CD4-positive, alpha-beta T cell (primary cell): Measurements from ENCODE around the gene KMT5B. TPM values are rescaled to one million over a fixed set of nuclear protein-coding genes. Genes with fewer than 3 reads are reported as not detected.

Source experiments
- ATAC-seq: fragments of 200-7000 bp; cut with Tn5 transposase; one replicate; pipeline ENCODE4 v1.10.0; 2022; ENCODE audit warnings: mild to moderate bottlenecking; ENCODE audit not compliant: poor library complexity
- CTCF ChIA-PET: fragments of 350-600 bp; sonication (Branson Sonifier 250); formaldehyde crosslinking; loops from one replicate; lab custom pipeline; 2021; ENCODE audit warnings: antibody characterized with exemption, inconsistent platforms; lab: Charles Lee
- POLR2A ChIA-PET: fragments of 350-600 bp; sonication (Branson Sonifier 250); formaldehyde crosslinking; loops from one replicate; lab custom pipeline; 2021; ENCODE audit warnings: antibody characterized with exemption, inconsistent platforms; lab: Charles Lee
- DNase-seq, 14 experiments: peaks; one replicate each; pipeline ENCODE4 v3.0.0-alpha.2; 2013 to 2020; ENCODE audit warnings: mixed read lengths in 2 of 14
- H3K27ac ChIP-seq, 2 donors: one replicate each; pipeline versions ENCODE4 v1.5.1 to v1.7.0; 2013; ENCODE audit warnings: low read length in 2 of 2, low read depth in 1 of 2, mild to moderate bottlenecking in 1 of 2
- H3K27me3 ChIP-seq, 2 experiments: 1 replicate in 1 of 2; 2 replicates in 1 of 2; pipeline versions ENCODE4 v1.6.1 to v1.7.0; 2013; ENCODE audit warnings: low read length in 2 of 2, control low read depth in 1 of 2, mild to moderate bottlenecking in 1 of 2, moderate library complexity in 1 of 2; ENCODE audit not compliant: insufficient read depth in 2 of 2, control insufficient read depth in 1 of 2
- H3K36me3 ChIP-seq: one replicate; pipeline ENCODE4 v1.6.1; 2013; ENCODE audit warnings: low read length, control low read depth; ENCODE audit not compliant: insufficient read depth
- H3K4me1 ChIP-seq: one replicate; pipeline ENCODE4 v1.6.1; 2013; ENCODE audit warnings: low read length, control low read depth; ENCODE audit not compliant: insufficient read depth
- H3K4me3 ChIP-seq: one replicate; pipeline ENCODE4 v1.5.1; 2013; ENCODE audit warnings: mild to moderate bottlenecking, low read length, moderate library complexity
- H3K9me3 ChIP-seq, 2 experiments: 1 replicate in 1 of 2; 2 replicates in 1 of 2; pipeline versions ENCODE4 v1.6.1 to v1.7.0; 2013; ENCODE audit warnings: low read length in 2 of 2, mild to moderate bottlenecking in 2 of 2, control low read depth in 1 of 2, moderate library complexity in 1 of 2; ENCODE audit not compliant: control insufficient read depth in 1 of 2, insufficient read depth in 1 of 2
- H3K27ac Mint-ChIP-seq: one replicate; pipeline ENCODE4 v1.8.0; 2020; ENCODE audit warnings: mixed read lengths
- H3K27me3 Mint-ChIP-seq: one replicate; pipeline ENCODE4 v1.8.0; 2021; ENCODE audit warnings: mixed read lengths
- H3K36me3 Mint-ChIP-seq: one replicate; pipeline ENCODE4 v1.8.0; 2021; ENCODE audit warnings: low read depth, mixed read lengths
- H3K4me1 Mint-ChIP-seq: one replicate; pipeline ENCODE4 v1.8.0; 2021; ENCODE audit warnings: low read depth, mixed read lengths
- H3K4me3 Mint-ChIP-seq: one replicate; pipeline ENCODE4 v1.8.0; 2020; ENCODE audit warnings: mild to moderate bottlenecking, mixed read lengths
- H3K9me3 Mint-ChIP-seq: one replicate; pipeline ENCODE4 v1.8.0; 2020; ENCODE audit warnings: mixed read lengths
- CTCF ChIP-seq: fragments of 200-600 bp; IDR thresholded peaks from one replicate; pipeline ENCODE4 v1.8.0; 2022; ENCODE audit warnings: antibody characterized with exemption, mild to moderate bottlenecking
- intact Hi-C, 2 experiments: fragments of 100-400 bp; cut with DNase I in 1 of 2; cut with micrococcal nuclease in 1 of 2; formaldehyde crosslinking; loops; one replicate each; pipeline versions ENCODE4 v1.15.1 to v1.9.0; 2023 to 2025; cut with DNase I, micrococcal nuclease
- total RNA-seq, 174 experiments: library from RNA in 2 of 174; stranded (reverse) in 2 of 174; gene quantifications; one replicate each; pipeline ENCODE4 v1.2.3 and lab custom pipeline; 2021 to 2026

The KMT5B gene
- total RNA-seq, 2 experiments from 2014 or later = 22.5 to 23.3 TPM

GRCh38 chr11:68125164-68125563 lies 87.9 kb downstream of the KMT5B start:
- H3K36me3 ChIP-seq = no peaks in the 10 kb centered on the region
- H3K9me3 ChIP-seq = peaks cover 0 to 7% of the 10 kb centered on the region in 2 experiments
- ATAC-seq (no peak), DNase-seq (no peak)
- Mint-ChIP-seq H3K27me3 (peaks cover 27% of the 10 kb centered on the region), H3K4me3 (no peak overlapping the region), H3K36me3 (peaks cover 3% of the 10 kb centered on the region), H3K4me1 (peaks cover 7% of the 10 kb centered on the region), H3K27ac (no peak overlapping the region), H3K9me3 (no peaks in the 10 kb centered on the region)
- ChIA-PET CTCF (no interaction called here), POLR2A (no interaction called here)
- H3K27me3 ChIP-seq = peaks cover 14 to 26% of the 10 kb centered on the region in 2 experiments
- intact Hi-C loops = loop anchor here in 1 of 2 experiments (10.0 kb wide), 1 partner anchor 80 kb away; no protein-coding TSS in a partner anchor
- no peak for TF ChIP-seq CTCF
- H3K4me1 ChIP-seq = peaks cover 12% of the 10 kb centered on the region
- H3K27ac ChIP-seq = no peak overlapping the region
- no peak overlapping the region for H3K4me3 ChIP-seq

DNA sequence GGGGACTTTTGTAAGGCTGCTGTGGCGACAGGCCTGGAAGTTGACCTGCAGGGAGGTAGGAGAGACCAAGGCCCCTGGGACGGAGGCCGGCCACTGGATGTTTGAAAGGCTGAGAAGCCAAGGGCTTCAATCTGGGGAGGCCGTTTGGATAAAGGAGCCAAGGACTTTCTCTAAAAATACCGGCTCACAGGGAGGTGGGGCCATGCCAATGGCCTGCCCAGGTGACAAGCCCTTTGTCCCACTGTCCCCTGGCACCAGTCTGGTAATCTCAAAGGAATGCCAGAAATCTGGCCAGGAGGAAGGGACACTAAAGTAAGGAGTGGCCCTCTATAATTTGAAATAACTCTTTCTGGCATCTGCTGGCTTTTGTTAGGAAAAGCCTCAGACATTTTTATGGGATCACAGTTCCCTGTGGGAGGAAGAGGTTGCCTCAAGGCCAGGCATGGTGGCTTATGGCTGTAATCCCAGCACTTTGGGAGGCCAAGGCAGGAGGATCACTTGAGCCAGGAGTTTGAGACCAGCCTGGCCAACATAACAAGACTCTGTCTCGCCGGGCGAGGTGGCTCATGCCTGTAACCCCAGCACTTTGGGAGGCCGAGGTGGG lies 90.1 kb downstream of the KMT5B start:
- POLR2A ChIA-PET = no interaction called here
- no peaks in the 10 kb centered on the region for H3K9me3 Mint-ChIP-seq
- H3K4me1 Mint-ChIP-seq = peaks cover 9% of the 10 kb centered on the region
- H3K4me1 ChIP-seq = peaks cover 15% of the 10 kb centered on the region
- no peak for TF ChIP-seq CTCF
- H3K4me3 Mint-ChIP-seq = peak overlapping the region; percentile 67
- H3K9me3 ChIP-seq = peaks cover 0 to 6% of the 10 kb centered on the region in 2 experiments
- ATAC-seq = no peak
- H3K27me3 Mint-ChIP-seq = peaks cover 10% of the 10 kb centered on the region
- no peaks in the 10 kb centered on the region for H3K36me3 ChIP-seq
- H3K4me3 ChIP-seq = no peak overlapping the region
- no peak overlapping the region for H3K27ac ChIP-seq
- DNase-seq = no peak
- intact Hi-C loops = loop anchor here (5.0 to 10.0 kb wide), 3 partner anchors 82 to 629 kb away; partner anchors contain the start of genes C11orf24 (in 1 of the 2) and TESMIN (in 1 of the 2)
- H3K27me3 ChIP-seq = peaks cover 4 to 5% of the 10 kb centered on the region in 2 experiments
- H3K36me3 Mint-ChIP-seq = peaks cover 5% of the 10 kb centered on the region
- CTCF ChIA-PET = no interaction called here
- H3K27ac Mint-ChIP-seq = no peak overlapping the region

GRCh38 chr11:68121067-68121899 lies 91.8 kb downstream of the KMT5B start, which contains the start of gene CHKA:
Gene CHKA, minus strand, starts transcription at chr11:68121388. Its CDS starts 211 bp downstream, at chr11:68121177.
- Histone ChIP-seq H3K27ac (peak within 1 kb of the TSS in 1 of 2 donors; percentile 23), H3K4me3 (peak within 1 kb of the TSS; percentile 66), H3K4me1 (peaks cover 15% of the 10 kb centered on the region), H3K36me3 (no peaks in the 10 kb centered on the region), H3K9me3 (no peaks in the 10 kb centered on the region), H3K27me3 (no peaks in the 10 kb centered on the region)
- Mint-ChIP-seq H3K27ac (peak within 1 kb of the TSS; percentile 85), H3K9me3 (no peaks in the 10 kb centered on the region), H3K4me1 (peaks cover 9% of the 10 kb centered on the region), H3K27me3 (peaks cover under 1% of the 10 kb centered on the region), H3K4me3 (peak within 1 kb of the TSS; percentile 88), H3K36me3 (peaks cover 5% of the 10 kb centered on the region)
- peak; percentile 61 to 93 (median 80) for DNase-seq
- CTCF ChIA-PET = interaction anchor here (1.2 kb wide), 1 partner anchor 88 kb away, joined by 4 read pairs; no protein-coding TSS in a partner anchor
- no peak for TF ChIP-seq CTCF
- POLR2A ChIA-PET = no interaction called here
- intact Hi-C loops = loop anchor here (2.0 to 10.0 kb wide), 5 partner anchors 84 to 631 kb away; partner anchors contain the start of genes C11orf24 (in 1 of the 2), KMT5B (in 1 of the 2), NDUFS8 (in 1 of the 2) and TESMIN (in 1 of the 2)
- peak; percentile 71 for ATAC-seq
